HG02763 (cell line): Measurements from ENCODE around the gene UAP1.

ENCODE experiments used
- ATAC-seq: cut with Tn5 transposase; IDR thresholded peaks from one replicate; pipeline ENCODE4 v1.9.1; 2021; ENCODE audit warnings: mild to moderate bottlenecking, moderate library complexity; ENCODE audit not compliant: unreplicated experiment

UAP1 gene

DNA sequence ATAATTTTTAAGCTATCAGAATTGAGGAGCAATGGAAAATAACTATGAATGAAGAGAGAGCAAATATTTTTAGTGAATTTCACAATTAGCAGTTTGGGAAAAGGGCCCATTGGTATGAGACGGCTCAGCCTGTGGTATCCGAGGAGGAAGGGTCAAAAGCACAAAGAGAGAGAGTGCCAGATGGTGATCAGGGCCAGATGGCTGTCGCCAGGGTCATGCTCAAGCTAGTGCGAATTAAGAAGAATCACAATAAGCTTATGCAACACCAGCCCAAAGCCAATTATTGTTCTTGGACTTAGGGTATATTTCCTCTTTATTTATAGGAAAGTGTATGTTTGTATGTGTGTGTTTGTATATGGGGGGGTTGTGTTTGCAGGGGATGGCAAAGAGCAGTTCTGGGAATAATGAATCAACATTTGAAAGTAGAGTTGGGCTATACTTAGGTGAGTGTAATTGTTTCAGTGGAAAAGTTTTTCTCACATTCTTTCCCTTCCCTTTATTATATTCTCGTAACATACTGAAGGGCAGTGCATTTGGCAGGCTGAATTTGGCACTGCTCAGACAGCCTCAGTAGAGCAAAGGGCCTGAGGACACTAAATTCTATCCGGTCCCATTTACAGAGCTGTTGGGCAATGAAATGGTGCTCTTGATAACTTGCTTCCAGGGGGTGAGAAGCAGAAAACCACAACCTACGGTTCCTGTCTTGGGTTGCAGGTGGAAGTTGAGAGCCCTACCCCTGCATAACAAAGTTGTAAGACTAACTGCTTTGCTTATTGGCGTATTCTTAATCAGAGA is 51.3 kb downstream of the UAP1 start:
- no peak for ATAC-seq

DNA sequence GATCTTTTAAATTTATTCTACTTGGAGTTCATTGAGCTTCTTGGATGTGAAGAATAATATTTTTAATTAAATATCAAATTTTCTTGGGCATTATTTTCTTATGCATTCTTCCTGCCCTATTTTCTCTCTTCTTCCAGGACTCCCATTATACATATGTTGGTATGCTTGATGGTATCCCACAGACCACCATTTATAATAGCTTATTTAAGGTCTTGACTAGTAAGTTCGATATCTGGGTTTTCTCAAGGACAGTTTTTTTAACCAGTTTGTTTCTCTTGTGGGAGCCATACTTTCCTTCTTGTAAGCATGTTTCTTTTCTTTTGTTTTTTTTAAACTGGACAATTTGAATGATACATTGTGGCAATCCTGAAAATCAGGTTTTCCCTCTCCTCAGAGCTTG is 55.3 kb downstream of the UAP1 start:
- no peak for ATAC-seq

DNA sequence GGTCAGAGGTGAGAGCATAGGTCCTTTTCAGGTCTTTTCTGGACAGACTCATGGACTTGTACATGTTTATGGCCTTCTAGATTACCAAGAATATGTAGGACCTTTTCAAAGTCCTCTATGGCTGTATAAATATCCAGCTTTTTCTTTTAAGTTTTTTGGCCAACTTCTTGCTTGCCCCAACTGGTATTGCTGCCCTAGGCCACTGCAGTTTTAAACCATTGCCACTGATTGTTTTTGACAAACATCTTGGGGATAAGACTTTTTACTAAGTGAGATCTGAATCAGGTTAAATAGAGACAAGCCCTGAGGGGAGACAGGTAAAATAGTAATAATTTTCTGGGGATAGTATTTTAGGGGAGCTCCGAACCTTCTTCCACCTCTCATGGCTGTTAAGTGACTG is 56.0 kb downstream of the UAP1 start:
- ATAC-seq: no peak

DNA sequence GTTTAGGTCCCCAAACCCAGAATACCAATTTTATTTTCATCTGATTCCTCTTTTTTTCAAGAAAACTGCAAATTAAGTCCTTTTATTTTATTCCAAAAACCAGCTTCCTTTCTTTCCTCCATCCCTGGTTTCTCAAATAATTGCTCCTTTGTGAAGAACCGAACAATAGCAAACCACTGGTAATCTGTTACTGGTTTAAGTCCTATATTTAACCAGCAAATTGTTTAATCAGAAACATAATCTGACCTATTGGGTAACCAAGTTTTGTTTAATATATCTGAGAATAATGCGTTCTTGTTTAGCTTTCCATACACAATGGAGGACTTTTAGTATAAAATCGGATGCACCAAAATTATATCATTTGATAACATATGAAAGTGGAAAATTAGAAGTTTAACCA is 57.6 kb downstream of the UAP1 start:
- no peak for ATAC-seq

DNA sequence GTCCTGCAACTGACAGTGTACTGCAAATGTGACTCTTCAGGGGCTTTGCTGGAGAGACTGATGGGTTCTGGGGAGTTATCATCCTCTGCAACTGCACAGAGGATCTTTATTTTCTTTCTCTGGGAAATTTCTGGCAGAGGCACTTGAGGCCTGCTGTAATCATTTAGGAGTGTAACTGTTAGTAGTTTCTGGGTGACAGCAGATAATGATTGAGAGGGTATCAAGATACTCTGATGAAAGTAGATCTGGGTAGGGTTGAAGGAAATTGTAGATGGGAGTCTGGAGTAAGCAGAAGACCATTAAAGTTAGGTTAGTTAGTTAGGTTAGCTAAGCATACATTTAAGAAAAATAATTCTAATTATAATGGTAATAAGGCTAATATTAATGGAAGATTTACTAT is 59.7 kb downstream of the UAP1 start:
- ATAC-seq: no peak

DNA sequence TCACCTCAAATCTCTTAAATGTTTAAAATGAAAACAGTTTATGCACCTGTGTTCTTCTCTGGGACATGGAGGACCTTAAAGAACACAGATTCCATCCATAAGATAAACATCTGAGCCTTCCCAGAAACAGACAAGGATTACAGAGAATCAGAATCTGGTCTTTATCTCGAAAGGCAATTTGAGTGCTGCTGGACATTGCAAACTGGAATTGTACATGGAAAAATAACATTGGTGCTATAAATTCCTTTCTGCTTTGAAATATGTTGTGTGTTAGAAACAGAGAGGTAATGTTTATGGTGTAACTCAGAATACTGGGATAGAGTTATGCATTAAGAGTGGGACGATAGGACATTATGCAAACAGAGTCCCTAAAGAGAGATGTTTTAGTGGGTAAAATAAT is 64.2 kb downstream of the UAP1 start:
- ATAC-seq: no peak

DNA sequence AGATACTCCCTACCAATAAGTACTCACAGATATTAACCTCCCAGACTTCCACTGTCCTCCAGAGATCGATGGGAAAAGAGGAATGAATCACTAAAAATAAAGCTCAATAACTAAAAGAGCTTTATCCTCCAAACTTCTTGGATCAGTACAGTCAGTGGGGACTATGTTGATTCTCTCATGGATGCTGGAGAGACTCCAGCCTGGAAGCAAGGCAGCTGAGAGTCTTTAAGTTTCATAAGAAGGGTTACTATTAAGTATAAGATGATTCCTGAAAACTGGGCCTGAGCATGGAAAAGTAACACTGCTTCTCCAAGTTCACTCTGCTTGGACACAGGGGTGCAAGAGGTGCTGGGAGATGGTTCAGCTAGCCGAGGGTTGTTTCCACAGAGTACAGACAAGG is 64.6 kb downstream of the UAP1 start:
- no peak for ATAC-seq

DNA sequence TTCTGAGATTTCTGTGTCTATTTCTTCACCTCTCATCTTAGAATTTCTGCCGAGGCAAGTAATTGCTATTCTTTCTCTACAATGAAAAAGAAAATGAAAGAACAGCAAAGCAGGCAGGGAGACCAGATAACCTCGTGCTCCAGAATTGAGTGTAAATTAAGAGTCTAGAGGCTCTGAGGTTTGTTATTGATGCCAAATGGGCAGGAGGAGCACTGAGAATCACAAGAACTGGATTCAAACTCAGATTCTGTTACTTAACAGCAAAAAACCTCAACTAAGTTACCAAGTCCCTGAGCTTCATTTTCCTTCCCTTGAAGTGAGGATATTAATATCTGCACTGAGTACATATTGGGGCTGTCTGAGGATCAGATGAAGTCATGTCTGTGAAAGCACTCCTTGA is 65.2 kb downstream of the UAP1 start:
- no peak for ATAC-seq

DNA sequence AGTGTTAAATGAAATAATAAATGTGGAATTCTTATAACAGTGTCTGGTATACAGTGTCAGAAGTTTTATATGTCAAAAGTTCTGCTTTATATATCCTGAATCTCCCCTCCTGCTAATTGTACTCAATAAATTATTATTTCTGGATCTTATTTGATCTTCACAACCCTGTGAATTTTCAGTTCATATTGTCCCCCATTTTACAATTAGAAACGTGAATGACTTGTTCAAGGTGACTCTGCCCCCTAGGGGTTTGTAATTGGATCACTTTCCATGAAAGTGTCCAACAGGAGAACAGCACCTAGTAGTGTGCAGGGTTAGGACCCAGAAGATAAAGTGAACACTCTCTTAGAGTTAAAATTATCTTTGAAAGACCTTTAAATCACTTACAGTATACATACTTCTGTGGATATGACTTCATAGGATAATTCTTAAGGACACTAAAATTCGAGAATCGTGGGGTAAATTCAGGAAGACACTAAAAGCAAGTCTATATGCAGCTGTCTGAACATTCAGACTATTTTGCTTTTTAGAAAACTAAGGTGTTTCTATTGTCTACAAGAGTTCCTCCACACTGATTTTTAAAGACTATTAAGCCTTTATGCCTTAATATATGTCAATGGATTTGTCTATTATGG is 66.3 kb downstream of the UAP1 start:
- no peak for ATAC-seq

DNA sequence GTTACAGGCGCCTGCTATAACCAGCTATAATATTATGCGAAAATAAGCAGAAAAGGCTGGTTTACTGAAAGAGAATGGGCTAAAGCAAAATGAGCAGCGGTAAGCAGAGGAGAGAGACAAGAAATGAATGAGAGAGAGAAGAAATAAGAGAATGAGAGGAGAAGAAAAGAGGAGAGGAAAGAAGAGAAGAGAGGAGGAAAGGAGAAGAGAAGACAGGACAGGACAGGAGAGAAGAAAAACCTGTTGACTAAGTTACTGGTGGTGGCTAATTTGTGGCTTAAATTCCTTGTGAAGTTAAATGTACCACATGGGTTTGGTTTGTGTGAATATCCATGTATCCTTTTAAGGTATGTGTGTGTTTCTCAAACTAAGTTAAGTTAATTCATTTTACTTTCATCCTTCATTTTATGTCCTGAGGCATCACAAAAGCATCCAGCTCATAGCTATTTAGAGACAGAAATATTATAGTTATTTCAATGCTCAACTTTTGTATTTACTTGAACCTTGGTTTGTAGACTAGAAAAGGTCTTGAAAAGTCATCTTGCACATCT is 67.6 kb downstream of the UAP1 start:
- no peak for ATAC-seq

DNA sequence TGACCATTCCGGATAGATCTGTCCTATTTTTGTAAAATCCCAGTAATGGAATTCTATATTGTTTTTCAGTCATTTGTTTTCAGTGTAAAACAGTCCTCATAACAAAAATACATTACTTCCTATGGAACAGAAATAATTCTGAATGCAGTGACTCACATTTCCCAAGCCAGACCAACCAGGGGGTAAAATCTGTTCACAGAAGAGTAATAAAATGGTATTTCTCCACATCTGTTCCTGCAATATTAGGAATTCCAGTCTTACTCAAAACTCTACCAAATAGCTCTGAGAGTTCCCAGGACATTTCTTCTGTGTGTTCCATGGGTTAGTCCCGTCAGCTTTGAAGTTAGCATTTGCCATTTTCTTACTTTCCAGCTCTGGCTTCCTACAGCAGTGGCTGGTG is 68.1 kb downstream of the UAP1 start:
- no peak for ATAC-seq

DNA sequence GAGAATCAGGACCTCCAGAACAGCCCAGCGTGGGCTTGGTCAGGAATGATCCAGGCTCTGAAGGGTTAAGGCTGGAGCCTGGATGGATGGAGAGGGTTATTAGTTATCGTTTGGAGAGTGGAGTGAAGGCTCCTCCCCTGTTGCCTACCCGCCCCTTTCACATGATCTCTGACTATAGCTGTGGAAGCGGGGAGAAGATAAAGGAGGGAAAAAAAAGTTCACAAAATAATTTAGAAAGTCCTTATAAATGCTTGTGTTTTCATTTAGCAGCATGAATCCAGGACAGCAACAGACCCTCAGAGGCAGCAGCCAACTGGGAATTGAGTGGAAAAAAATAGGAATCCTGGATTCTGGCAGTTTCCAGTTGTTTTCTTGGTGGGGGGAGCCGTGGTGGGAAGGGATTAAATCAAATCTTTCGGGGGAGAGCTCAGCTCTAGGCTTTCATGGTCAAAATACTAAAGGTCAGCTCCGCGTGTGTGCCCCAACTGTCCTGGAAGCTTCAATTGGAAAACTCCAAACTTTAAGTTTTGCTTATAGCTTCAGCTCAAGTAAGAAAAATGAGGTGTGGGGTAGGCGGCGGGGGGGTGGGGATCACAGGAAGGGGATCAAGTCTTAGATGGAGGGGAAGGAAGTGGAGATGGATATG is 70.1 kb downstream of the UAP1 start:
- ATAC-seq: no peak

DNA sequence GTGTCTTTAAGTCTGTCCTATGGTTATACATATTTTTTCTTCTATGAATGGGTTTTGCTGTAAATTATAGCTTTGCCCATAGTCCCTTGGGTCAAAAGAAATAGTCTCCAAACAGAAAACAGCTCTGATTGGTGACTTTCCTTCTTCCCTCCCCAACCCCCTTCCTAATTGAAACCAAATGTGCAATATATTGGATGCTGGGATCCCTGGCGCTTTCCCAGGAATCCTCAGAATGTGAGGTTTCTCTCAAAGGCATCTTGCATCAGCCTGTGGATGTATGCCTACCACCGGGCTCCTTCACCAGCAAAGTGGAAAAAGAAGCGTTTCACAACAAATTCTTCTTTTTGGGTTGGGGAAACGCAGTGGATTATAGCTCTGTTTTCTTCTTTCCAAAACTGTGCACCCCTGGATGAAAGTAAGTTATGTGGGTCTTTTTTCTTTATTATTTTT is 70.7 kb downstream of the UAP1 start, which contains the start of gene DDR2:
TSS of gene DDR2 (plus strand) at position 248 of the 450 bp plus-strand sequence. CDS start 86,600 bp downstream, outside the sequence.
- no peak for ATAC-seq

DNA sequence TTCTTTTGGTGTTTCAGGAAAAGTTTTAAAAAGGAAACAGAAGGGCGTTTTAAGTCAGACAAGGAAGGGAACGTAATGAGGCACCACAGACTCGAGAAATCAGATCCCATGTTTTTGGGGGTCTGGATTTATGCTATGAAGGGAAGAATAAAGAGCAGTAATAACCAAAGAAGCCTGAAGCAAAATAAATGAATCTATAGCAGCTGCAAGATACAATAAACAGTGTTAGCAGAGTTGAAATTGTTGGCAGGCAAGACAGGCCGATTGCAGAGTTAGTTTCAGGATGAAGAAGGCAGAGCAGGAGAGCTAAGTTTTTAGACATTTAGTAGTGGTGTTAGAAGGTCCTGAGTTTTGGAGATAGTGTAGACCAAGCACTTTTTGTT is 71.2 kb downstream of the UAP1 start:
- ATAC-seq: no peak

DNA sequence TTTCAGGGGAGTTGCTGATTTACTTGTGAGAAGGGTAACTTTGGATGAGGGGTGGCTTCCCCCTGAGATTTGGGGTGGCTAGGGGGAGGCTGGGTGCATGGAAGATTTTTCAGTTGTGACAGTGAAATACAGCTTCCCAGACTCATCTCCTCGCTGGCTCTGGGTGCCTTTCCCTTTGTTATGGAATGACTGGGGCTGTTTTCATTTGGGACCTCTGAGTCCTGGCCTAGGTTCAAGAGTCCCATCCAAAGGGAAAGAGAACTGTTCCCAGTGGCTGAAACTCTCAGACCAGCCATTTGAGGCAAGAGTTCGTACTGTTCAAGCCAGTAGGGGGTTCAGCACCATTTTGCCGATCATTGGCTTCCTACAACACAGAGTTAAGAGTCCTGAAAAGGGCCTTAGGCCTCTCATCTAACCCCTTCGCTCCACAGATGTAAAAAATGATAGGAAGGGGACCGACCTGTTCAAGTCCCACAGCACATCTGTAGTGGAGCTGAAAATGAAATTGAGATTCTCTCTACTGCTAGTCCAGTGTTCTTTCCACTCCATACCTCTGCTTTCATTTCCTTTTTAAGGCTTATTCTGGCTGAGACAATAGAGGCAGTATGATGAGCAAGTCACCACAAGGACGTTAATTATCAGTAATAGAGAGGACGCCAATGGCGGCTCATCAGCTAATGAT is 71.7 kb downstream of the UAP1 start:
- ATAC-seq: no peak

DNA sequence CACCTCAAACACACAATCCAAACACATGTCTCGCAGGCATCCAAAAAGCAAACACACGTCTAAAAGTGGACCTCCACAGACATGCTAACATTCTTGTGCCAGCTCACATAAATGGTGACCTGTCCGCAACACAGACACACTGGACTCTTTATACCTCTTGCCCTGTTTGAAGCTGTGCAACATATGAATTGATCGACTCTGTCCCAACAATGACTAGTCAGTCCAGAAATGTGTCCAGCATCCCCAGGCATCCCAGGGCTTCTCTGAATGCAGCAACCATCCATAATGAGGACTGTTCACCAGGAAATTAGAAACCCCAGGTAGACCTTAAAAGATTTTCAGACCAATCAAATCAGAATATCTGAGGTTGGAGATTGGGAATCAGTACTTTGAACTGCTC is 73.9 kb downstream of the UAP1 start:
- ATAC-seq: no peak

DNA sequence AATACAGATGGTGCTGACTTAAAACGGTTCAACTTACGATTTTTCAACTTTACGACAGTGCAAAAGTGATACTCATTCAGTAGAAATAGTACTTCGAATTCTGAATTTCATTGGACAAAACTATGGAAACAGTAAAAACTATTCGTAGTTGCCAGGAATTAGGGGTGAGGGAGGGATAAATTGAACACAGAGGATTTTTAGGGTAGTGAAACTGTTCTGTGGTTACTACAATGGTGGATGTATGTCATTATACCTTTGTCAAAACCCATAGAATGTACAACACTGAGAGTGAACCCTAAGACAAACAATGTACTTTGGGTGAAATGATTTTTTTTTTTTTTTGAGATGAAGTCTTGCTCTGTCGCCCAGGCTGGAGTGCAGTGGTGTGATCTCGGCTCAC is 78.2 kb downstream of the UAP1 start:
- no peak for ATAC-seq

DNA sequence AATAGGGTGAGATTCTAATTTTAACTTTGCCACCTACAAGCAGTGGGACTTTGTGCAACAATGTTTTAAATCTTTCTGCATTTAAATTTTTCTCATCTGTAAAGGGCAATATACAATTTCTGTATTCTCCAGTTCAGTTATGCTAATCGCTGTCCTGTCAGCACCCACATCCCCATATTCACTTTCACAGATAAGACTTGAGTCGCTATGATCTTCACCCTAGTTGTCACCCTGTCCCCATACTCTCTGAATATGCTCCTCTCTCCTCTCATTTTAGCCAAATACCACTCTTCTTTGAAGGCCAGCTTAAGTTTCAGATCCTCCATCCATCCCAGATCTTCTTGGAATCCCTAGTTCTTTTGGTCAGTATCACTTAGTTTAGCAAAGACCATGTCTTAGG is 79.6 kb downstream of the UAP1 start:
- ATAC-seq: no peak

DNA sequence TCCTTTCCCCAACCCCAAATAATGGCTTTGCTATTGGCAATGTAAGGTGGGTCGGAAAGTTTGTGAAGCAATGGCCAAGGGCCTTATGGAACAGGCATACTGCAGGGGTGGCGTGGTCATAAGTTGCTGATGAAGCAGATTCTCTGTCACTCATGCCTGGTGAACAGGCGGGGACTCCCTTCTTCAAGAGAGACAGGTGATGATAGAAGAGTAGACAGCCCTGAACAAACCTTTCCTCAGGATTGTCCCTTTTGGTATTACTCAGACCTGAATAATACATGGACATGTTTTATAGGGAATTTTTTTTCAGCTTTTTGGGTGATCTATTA is 83.4 kb downstream of the UAP1 start:
- no peak for ATAC-seq

DNA sequence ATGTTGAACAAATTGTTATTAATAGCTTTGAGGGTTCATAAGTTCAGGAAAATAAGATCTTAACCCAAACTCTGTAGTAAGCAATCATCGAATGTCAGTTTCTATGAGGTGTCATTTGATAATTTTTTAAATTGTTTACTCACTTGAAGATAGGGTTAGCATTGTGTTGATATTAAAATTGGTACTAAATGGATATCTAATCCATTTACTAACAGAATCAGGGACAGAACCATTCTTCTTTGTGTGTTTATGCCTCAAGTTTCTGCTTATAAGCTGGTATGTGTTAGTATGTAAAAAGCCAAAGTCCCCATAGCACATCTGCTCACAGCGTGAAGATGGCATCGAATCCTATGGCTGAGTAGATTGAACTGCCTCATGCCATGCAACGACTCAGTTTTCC is 84.1 kb downstream of the UAP1 start:
- no peak for ATAC-seq

DNA sequence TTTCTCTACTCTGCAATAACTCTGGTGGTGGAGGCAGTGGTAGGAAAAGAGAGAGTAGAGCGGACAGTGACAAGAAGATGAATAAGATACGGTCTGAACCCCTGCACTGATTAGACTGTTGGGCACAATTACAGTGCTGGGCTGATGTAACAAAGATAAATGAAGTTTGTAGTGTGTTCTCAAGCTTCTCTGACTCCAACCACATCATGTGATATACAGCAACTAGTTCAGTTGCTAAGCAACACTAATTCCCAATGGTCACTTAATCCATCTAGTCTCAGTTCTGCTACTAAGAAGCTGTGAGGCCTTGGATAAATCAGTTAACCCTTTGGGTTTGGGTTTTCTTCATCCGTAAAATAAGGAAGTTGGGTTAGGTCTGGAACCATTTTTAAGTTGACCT is 88.1 kb downstream of the UAP1 start:
- no peak for ATAC-seq
